Pancreas (tissue), 10 donors: ENCODE data around the gene PTGER4. TPM values are rescaled to one million over a fixed set of nuclear protein-coding genes. Genes with fewer than 3 reads are reported as not detected.

Experiments
- ATAC-seq, 4 donors: fragments of 200-7000 bp; cut with Tn5 transposase; one replicate each; pipeline versions ENCODE4 v1.8.0 to v1.9.1; 2020; ENCODE audit warnings: mild to moderate bottlenecking in 4 of 4, moderate library complexity in 4 of 4
- DNase-seq, 6 donors: peaks; one replicate each; pipeline ENCODE4 v3.0.0-alpha.2; 2020
- FAIRE-seq: peaks from 2 replicates; lab custom pipeline; 2012; peaks lifted over from hg19 to GRCh38; lab: Jason Lieb, UNC
- H3K27ac ChIP-seq, 4 donors: fragments of 200-600 bp; sonication (generic); 1 replicate in 3 of 4; 2 replicates in 1 of 4; pipeline versions ENCODE4 v1.5.0 to v1.8.0; 2020
- H3K27me3 ChIP-seq, 4 donors: fragments of 200-600 bp; one replicate each; pipeline ENCODE4 v1.8.0; 2021
- H3K36me3 ChIP-seq, 3 donors: fragments of 200-600 bp; sonication (generic) in 1 of 3; one replicate each; pipeline versions ENCODE4 v1.5.0 to v1.8.0; 2020 to 2021
- H3K4me1 ChIP-seq, 3 donors: fragments of 200-600 bp; one replicate each; pipeline ENCODE4 v1.8.0; 2021
- H3K4me3 ChIP-seq, 4 donors: fragments of 200-600 bp; sonication (generic) in 2 of 4; one replicate each; pipeline versions ENCODE4 v1.5.0 to v1.8.0; 2020 to 2021
- H3K9me3 ChIP-seq, 4 donors: fragments of 200-600 bp; one replicate each; pipeline ENCODE4 v1.8.0; 2021
- CTCF ChIP-seq, 4 donors: fragments of 200-600 bp; sonication (generic) in 3 of 4; IDR thresholded peaks; one replicate each; pipeline versions ENCODE4 v1.5.0 to v1.8.0; 2021; ENCODE audit warnings: antibody characterized with exemption in 4 of 4
- WGBS, 2 donors: extraction: QIAGEN DNeasy Blood & Tissue Kit; methylation state at CpG; one replicate each; pipeline ENCODE4 v1.1.7; 2013; 5-methylcytosine and 5-hydroxymethylcytosine counted together
- intact Hi-C, 3 donors: fragments of 100-400 bp; cut with DNase I; formaldehyde crosslinking; loops; one replicate each; pipeline versions ENCODE4 v1.11.1 to v1.14.2; 2022
- polyA plus RNA-seq, 2 donors: library from polyadenylated mRNA; stranded (reverse); fragments of 200-250 nt; gene quantifications; one replicate each; pipeline ENCODE4 v1.2.3, GENCODE V29; 2013
- total RNA-seq, 6 donors: library from RNA; stranded (reverse); fragmentation: NEBNext Ultra II Directional in 4 of 6; extraction: Animal tissue kit (Norgen Biotek cat#: 25700) in 4 of 6; gene quantifications; one replicate each; pipeline versions ENCODE4 v1.2.1 to v1.2.4, GENCODE V29; 2021 to 2023
- donor health status: healthy with polysubstance abuse.
- donor health status: DM: no; HTN: no; CAD: no; lungs with moderate emphysema.
- donor health status: DM: no; HTN: no; CAD: no.
- donor health status: control.
- donor health status: control.
- donor health status: Bipolar disorder and iron deficiency.
- donor health status: DM: yes; HTN: yes; CAD: no.
- donor health status: DM: no; HTN: no; CAD: no.
- donor health status: DM: no; HTN: no; CAD: no.
- donor health status: DM: yes; HTN: yes; CAD: no.

The PTGER4 gene
- total and polyA plus RNA-seq, 8 donors: 4.7 to 38.0 (median 10.8) TPM

GRCh38 chr5:40672425-40672824 is 7.3 kb upstream of the PTGER4 start:
- ATAC-seq (peak in 2 of 4 donors; percentile 33 to 64), DNase-seq (no peak), FAIRE-seq (no peak)
- H3K4me3 ChIP-seq: no peak overlapping the region
- 71 to 76% methylated on average over 4 of the region's 4 CpGs for WGBS, 2 donors
- intact Hi-C loops: no loop called here
- no peaks in the 10 kb centered on the region for H3K9me3 ChIP-seq
- H3K27ac ChIP-seq: no peak overlapping the region
- H3K4me1 ChIP-seq: peaks cover 0 to 9% (median 2%) of the 10 kb centered on the region in 3 donors
- no peaks in the 10 kb centered on the region for H3K36me3 ChIP-seq
- TF ChIP-seq CTCF (IDR thresholded peaks at IDR 0.05): no peak
- no peaks in the 10 kb centered on the region for H3K27me3 ChIP-seq

DNA sequence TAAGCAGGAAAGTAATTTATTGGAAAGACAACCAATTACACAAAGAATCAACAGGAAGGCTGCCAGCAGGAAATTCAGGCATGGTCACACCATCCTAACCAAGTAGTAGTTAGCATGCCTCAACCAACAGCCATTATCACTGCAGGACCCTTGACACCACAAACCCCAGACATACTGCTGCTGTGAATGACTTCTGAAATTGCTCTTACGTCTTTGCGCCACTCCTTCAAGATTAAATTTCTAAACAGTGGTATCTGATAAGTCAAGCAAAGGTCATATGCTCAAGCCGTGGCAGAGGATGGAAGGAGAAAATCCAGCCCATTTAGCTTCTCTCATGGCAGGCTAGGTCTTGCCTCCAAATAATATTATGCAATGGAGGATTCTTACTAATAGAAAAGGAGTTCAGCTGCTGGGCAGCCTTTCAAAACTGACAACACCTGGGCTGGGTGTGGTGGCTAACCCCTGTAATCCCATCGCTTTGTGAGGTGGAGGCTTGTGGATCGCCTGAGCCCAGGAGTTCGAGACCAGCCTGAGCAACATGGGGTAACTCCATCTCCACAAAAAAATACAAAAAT is 5.0 kb upstream of the PTGER4 start:
- TF ChIP-seq CTCF (IDR thresholded peaks at IDR 0.05): no peak
- FAIRE-seq (no peak), DNase-seq (no peak), ATAC-seq (no peak)
- no peaks in the 10 kb centered on the region for H3K9me3 ChIP-seq
- no peaks in the 10 kb centered on the region for H3K27me3 ChIP-seq
- no peaks in the 10 kb centered on the region for H3K36me3 ChIP-seq
- 78 to 80% methylated on average over 6 of the region's 6 CpGs for WGBS, 2 donors
- intact Hi-C loops: no loop called here
- H3K27ac ChIP-seq: no peak overlapping the region
- H3K4me1 ChIP-seq: peaks cover 0 to 21% (median 9%) of the 10 kb centered on the region in 3 donors
- H3K4me3 ChIP-seq: no peak overlapping the region

GRCh38 chr5:40675396-40676133 is 4.2 kb upstream of the PTGER4 start:
- Histone ChIP-seq H3K27me3 (no peaks in the 10 kb centered on the region), H3K27ac (no peak overlapping the region), H3K36me3 (no peaks in the 10 kb centered on the region), H3K4me3 (no peak overlapping the region), H3K4me1 (peaks cover 0 to 21% (median 9%) of the 10 kb centered on the region in 3 donors), H3K9me3 (no peaks in the 10 kb centered on the region)
- ATAC-seq (no peak), FAIRE-seq (no peak), DNase-seq (no peak)
- TF ChIP-seq CTCF (IDR thresholded peaks at IDR 0.05): no peak
- intact Hi-C loops: no loop called here
- 84 to 93% methylated on average over 7 of the region's 7 CpGs for WGBS, 2 donors

GRCh38 chr5:40676613-40677343 is 2.9 kb upstream of the PTGER4 start:
- FAIRE-seq (no peak), ATAC-seq (no peak), DNase-seq (peak in 2 of 6 donors; percentile 30 to 36)
- Histone ChIP-seq H3K36me3 (peaks cover 0 to 3% (median 0%) of the 10 kb centered on the region in 3 donors), H3K4me3 (no peak overlapping the region), H3K27ac (peak overlapping the region in 2 of 4 donors; percentile 93 to 95), H3K4me1 (peaks cover 0 to 21% (median 9%) of the 10 kb centered on the region in 3 donors), H3K9me3 (no peaks in the 10 kb centered on the region), H3K27me3 (no peaks in the 10 kb centered on the region)
- 70 to 71% methylated on average over 3 of the region's 3 CpGs for WGBS, 2 donors
- intact Hi-C loops: no loop called here
- no peak for TF ChIP-seq CTCF (IDR thresholded peaks at IDR 0.05)
